ENCODE results near the gene UNC80.

Gene UNC80

DNA sequence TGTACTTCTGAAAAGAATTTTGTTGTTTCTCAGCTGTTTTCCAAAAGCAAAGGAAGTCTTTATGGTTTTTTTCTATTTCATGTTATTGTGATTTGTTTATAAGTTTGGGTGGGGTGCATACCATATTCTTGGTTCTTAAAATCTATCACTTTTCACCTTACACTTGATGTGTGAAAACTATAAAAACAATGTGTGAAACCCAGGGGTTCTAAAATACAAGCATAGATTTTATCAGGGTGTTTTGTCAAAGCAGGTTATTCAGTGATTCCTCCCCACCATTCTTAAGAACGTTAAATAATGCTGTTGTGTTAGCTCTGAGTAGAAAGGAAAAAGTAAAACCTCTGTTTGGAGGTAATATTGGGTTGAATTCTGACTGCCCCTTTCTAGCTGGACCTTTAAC, 248.5 kb downstream of the UNC80 start:
- no peak for DNase-seq (ENCODE audit: low spot score)

- DNase-seq (ENCODE audit: low spot score) = no peak
These were observed 251.2 kb downstream of the UNC80 start for GRCh38 chr2:210022824-210023223.

- DNase-seq (ENCODE audit: low spot score) = no peak
These were observed 256.0 kb downstream of the UNC80 start for GRCh38 chr2:210027608-210028007.

DNA sequence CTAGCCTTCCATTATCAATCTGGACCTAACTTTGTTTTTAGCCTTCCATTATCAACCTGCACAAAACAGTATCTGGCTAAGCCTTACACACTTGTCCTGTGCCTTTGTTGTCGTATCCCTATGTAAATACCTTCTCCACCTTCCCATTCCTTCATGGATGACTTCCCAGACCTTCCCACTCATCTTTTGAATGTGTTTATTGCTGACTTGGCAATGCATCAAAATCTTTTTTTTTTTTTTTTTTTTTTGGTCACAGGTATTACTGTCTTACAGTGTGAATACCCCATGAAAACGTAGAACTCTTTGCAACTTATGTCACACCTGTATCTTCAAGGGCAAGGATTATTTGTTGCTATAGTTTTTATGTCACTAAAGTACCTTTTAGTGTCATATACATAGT, 256.5 kb downstream of the UNC80 start:
- DNase-seq (ENCODE audit: low spot score) = no peak

DNA sequence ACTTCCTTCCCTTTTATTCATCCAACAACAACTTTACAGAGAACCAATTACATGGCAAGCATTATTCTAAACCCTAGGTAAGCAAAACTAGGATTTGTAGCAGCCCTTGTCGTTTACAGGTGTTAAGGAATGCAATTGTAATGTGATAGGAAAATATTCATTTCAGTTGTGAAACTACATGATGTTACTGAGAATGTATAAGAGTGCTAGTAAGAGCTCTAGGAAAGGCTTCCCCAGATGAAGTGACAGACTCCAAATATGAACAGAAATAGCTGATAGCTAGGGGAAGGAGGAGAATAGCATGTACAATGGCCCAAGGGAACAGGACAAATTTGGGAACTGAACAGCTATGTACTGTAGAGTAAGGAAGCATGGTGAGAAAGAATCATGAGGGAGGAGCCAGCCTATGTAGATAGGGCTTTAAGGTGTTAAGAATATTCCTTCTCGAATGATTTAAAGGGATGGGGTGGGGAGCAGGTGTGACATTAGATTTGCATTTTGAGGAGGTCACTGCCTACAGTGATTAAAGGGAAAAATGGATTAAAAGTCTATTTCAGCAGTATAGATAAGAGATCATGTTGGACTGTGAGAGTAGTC, 262.6 kb downstream of the UNC80 start:
- no peak for DNase-seq (ENCODE audit: low spot score)

DNA sequence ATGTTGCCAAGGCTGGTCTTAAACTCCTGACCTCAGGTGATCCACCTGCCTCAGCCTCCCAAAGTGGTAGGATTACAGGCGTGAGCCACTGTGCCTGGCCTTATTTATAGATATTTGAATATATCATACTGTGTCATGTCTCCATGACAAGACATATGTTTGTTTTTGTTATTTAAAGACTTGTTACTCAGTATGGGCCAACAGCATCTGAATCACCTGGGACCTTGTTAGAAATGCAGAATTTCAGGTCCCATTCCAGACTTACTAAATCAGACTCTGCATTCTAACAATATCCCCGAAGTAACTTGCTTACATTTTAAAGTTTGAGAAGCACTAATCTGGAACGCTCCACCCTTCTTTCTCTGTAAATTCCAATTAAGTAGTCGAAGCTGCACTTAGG, 264.0 kb downstream of the UNC80 start:
- DNase-seq (ENCODE audit: low spot score) = no peak

DNA sequence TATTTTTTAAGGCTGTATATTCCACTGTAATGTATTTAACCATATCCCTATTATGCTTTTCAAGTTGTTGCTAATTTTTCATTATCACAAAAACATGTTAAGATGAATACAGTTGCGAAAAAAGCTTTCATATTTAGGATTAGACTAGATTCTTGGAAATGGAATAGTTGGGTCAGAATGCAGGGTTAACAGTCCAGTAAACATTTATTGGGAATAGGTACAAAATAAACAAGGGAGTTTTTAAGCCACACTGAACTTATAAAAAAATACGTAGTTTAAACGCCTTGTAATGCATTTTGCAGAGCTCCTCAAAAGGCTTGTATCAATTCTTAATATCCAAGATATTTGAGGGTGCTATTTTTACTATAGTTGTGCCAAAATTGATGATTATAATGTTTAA, 266.4 kb downstream of the UNC80 start:
- no peak for DNase-seq (ENCODE audit: low spot score)

GRCh38 chr2:210046851-210047500, 275.3 kb downstream of the UNC80 start:
- DNase-seq (ENCODE audit: low spot score) = no peak

All from D341Med (cell line).